Naive thymus-derived CD4-positive, alpha-beta T cell (primary cell): Measurements from ENCODE around the gene GPR158. TPM values are rescaled to one million over a fixed set of nuclear protein-coding genes. Genes with fewer than 3 reads are reported as not detected.

Experiments used
- ATAC-seq: fragments of 150-1000 bp; cut with Tn5 transposase; 2 replicates; pipeline ENCODE4 v1.10.0; 2021; ENCODE audit warnings: mild to moderate bottlenecking, moderate library complexity
- CTCF ChIA-PET: fragments of 350-600 bp; sonication (Branson Sonifier 250); formaldehyde crosslinking; loops from one replicate; lab custom pipeline; 2021; ENCODE audit warnings: antibody characterized with exemption; lab: Charles Lee
- POLR2A ChIA-PET: fragments of 350-600 bp; sonication (Branson Sonifier 250); formaldehyde crosslinking; loops from one replicate; lab custom pipeline; 2021; ENCODE audit warnings: antibody characterized with exemption, inconsistent platforms; lab: Charles Lee
- DNase-seq, 9 donors: peaks; one replicate each; pipeline versions ENCODE4 v3.0.0 to v3.0.0-alpha.2; 2020 to 2022; ENCODE audit warnings: mixed read lengths in 1 of 9
- H3K27ac ChIP-seq: one replicate; pipeline ENCODE4 v1.7.0; 2013; ENCODE audit warnings: mild to moderate bottlenecking, low read depth, low read length, moderate library complexity
- H3K27me3 ChIP-seq, 2 donors: one replicate each; pipeline ENCODE4 v1.7.0; 2013; ENCODE audit warnings: low read length in 2 of 2, mild to moderate bottlenecking in 2 of 2, moderate library complexity in 2 of 2; ENCODE audit not compliant: control insufficient read depth in 2 of 2, insufficient read depth in 2 of 2
- H3K36me3 ChIP-seq, 3 experiments: 1 replicate in 2 of 3; 2 replicates in 1 of 3; pipeline ENCODE4 v1.7.0; 2013; ENCODE audit warnings: low read length in 3 of 3, mild to moderate bottlenecking in 3 of 3, moderate library complexity in 1 of 3; ENCODE audit not compliant: insufficient read depth in 3 of 3, control insufficient read depth in 2 of 3
- H3K4me1 ChIP-seq, 2 donors: one replicate each; pipeline ENCODE4 v1.7.0; 2013; ENCODE audit warnings: low read length in 2 of 2, mild to moderate bottlenecking in 2 of 2, moderate library complexity in 1 of 2; ENCODE audit not compliant: control insufficient read depth in 2 of 2, insufficient read depth in 2 of 2
- H3K4me3 ChIP-seq: 2 replicates; pipeline ENCODE4 v1.7.0; 2013; ENCODE audit warnings: mild to moderate bottlenecking, low read length
- H3K9me3 ChIP-seq, 3 experiments: 1 replicate in 2 of 3; 2 replicates in 1 of 3; pipeline ENCODE4 v1.7.0; 2013; ENCODE audit warnings: low read length in 3 of 3; ENCODE audit not compliant: control insufficient read depth in 2 of 3
- H3K27ac Mint-ChIP-seq, 9 donors: one replicate each; pipeline ENCODE4 v1.8.0; 2020 to 2022; ENCODE audit warnings: mixed read lengths in 9 of 9, mild to moderate bottlenecking in 8 of 9, moderate library complexity in 5 of 9, inconsistent platforms in 2 of 9
- H3K27me3 Mint-ChIP-seq, 5 donors: one replicate each; pipeline ENCODE4 v1.8.0; 2021 to 2022; ENCODE audit warnings: mixed read lengths in 5 of 5, mild to moderate bottlenecking in 1 of 5
- H3K36me3 Mint-ChIP-seq, 5 donors: one replicate each; pipeline ENCODE4 v1.8.0; 2020 to 2022; ENCODE audit warnings: mixed read lengths in 5 of 5, mild to moderate bottlenecking in 3 of 5, inconsistent platforms in 1 of 5
- H3K4me1 Mint-ChIP-seq, 7 donors: one replicate each; pipeline ENCODE4 v1.8.0; 2020 to 2022; ENCODE audit warnings: mixed read lengths in 7 of 7, mild to moderate bottlenecking in 3 of 7, inconsistent platforms in 1 of 7
- H3K4me3 Mint-ChIP-seq, 10 donors: one replicate each; pipeline ENCODE4 v1.8.0; 2020 to 2022; ENCODE audit warnings: mild to moderate bottlenecking in 10 of 10, mixed read lengths in 10 of 10, moderate library complexity in 6 of 10, inconsistent platforms in 2 of 10
- H3K9me3 Mint-ChIP-seq, 11 donors: one replicate each; pipeline ENCODE4 v1.8.0; 2020 to 2022; ENCODE audit warnings: mixed read lengths in 11 of 11, mild to moderate bottlenecking in 4 of 11, inconsistent platforms in 1 of 11, moderate library complexity in 1 of 11
- intact Hi-C, 2 donors: fragments of 100-400 bp; cut with micrococcal nuclease; formaldehyde crosslinking; loops; one replicate each; pipeline ENCODE4 v1.15.1; 2023
- polyA plus RNA-seq, 2 donors: library from polyadenylated mRNA; unstranded; fragments of 300-500 nt; fragmentation: Illumina TruSeq; gene quantifications; one replicate each; pipeline ENCODE4 v1.2.3, GENCODE V29; 2021
- total RNA-seq, 6 experiments: library from RNA in 5 of 6; stranded (reverse) in 5 of 6; gene quantifications; 1 replicate in 5 of 6; 2 replicates in 1 of 6; pipeline ENCODE4 v1.2.3 and lab custom pipeline; 2021 to 2026

Gene GPR158
- total and polyA plus RNA-seq, 7 experiments from 2014 or later = not detected

- H3K4me3 Mint-ChIP-seq = no peak overlapping the region
- peaks cover 0 to 33% (median 11%) of the 10 kb centered on the region in 11 donors for H3K9me3 Mint-ChIP-seq
- CTCF ChIA-PET = no interaction called here
Observed at GRCh38 chr10:25288181-25288580, 113.4 kb downstream of the GPR158 start.

GRCh38 chr10:25294032-25294926 lies 119.5 kb downstream of the GPR158 start:
- H3K4me1 Mint-ChIP-seq = no peaks in the 10 kb centered on the region
- no peaks in the 10 kb centered on the region for H3K9me3 ChIP-seq
- ChIA-PET CTCF (no interaction called here), POLR2A (no interaction called here)
- H3K27me3 ChIP-seq = no peaks in the 10 kb centered on the region
- no peaks in the 10 kb centered on the region for H3K36me3 ChIP-seq
- ATAC-seq = no peak
- DNase-seq = no peak
- H3K27me3 Mint-ChIP-seq = no peaks in the 10 kb centered on the region
- intact Hi-C loops = no loop called here
- no peak overlapping the region for H3K4me3 Mint-ChIP-seq
- no peak overlapping the region for H3K4me3 ChIP-seq
- H3K36me3 Mint-ChIP-seq = no peaks in the 10 kb centered on the region
- H3K27ac ChIP-seq = no peak overlapping the region
- peaks cover 0 to 4% (median 0%) of the 10 kb centered on the region in 11 donors for H3K9me3 Mint-ChIP-seq
- H3K27ac Mint-ChIP-seq = no peak overlapping the region
- no peaks in the 10 kb centered on the region for H3K4me1 ChIP-seq

More at GRCh38 chr10:25288181-25288580, 113.4 kb downstream of the GPR158 start:
- Histone ChIP-seq H3K9me3 (no peaks in the 10 kb centered on the region), H3K4me3 (no peak overlapping the region), H3K27ac (no peak overlapping the region), H3K27me3 (no peaks in the 10 kb centered on the region), H3K36me3 (no peaks in the 10 kb centered on the region), H3K4me1 (no peaks in the 10 kb centered on the region)
- H3K4me1 Mint-ChIP-seq = no peaks in the 10 kb centered on the region
- no peaks in the 10 kb centered on the region for H3K27me3 Mint-ChIP-seq
- intact Hi-C loops = no loop called here
- peaks cover 0 to 4% (median 0%) of the 10 kb centered on the region in 5 donors for H3K36me3 Mint-ChIP-seq
- POLR2A ChIA-PET = no interaction called here
- no peak for ATAC-seq
- no peak overlapping the region for H3K27ac Mint-ChIP-seq
- no peak for DNase-seq

GRCh38 chr10:25296324-25296723 lies 121.5 kb downstream of the GPR158 start:
- H3K9me3 Mint-ChIP-seq = peaks cover 0 to 4% (median 0%) of the 10 kb centered on the region in 11 donors
- Histone ChIP-seq H3K27me3 (no peaks in the 10 kb centered on the region), H3K27ac (no peak overlapping the region), H3K36me3 (no peaks in the 10 kb centered on the region), H3K4me3 (no peak overlapping the region), H3K4me1 (no peaks in the 10 kb centered on the region), H3K9me3 (no peaks in the 10 kb centered on the region)
- intact Hi-C loops = no loop called here
- DNase-seq (no peak), ATAC-seq (no peak)
- H3K4me3 Mint-ChIP-seq = no peak overlapping the region
- ChIA-PET CTCF (no interaction called here), POLR2A (no interaction called here)
- no peaks in the 10 kb centered on the region for H3K36me3 Mint-ChIP-seq
- H3K4me1 Mint-ChIP-seq = no peaks in the 10 kb centered on the region
- no peak overlapping the region for H3K27ac Mint-ChIP-seq
- H3K27me3 Mint-ChIP-seq = no peaks in the 10 kb centered on the region

- H3K9me3 Mint-ChIP-seq = peaks cover 0 to 4% (median 0%) of the 10 kb centered on the region in 11 donors
- Histone ChIP-seq H3K4me1 (no peaks in the 10 kb centered on the region), H3K9me3 (no peaks in the 10 kb centered on the region), H3K27me3 (no peaks in the 10 kb centered on the region), H3K4me3 (no peak overlapping the region), H3K36me3 (no peaks in the 10 kb centered on the region), H3K27ac (no peak overlapping the region)
- H3K4me1 Mint-ChIP-seq = no peaks in the 10 kb centered on the region
- ATAC-seq (no peak), DNase-seq (no peak)
- no peaks in the 10 kb centered on the region for H3K36me3 Mint-ChIP-seq
- H3K27ac Mint-ChIP-seq = no peak overlapping the region
- intact Hi-C loops = no loop called here
- H3K27me3 Mint-ChIP-seq = no peaks in the 10 kb centered on the region
- no peak overlapping the region for H3K4me3 Mint-ChIP-seq
- POLR2A ChIA-PET = no interaction called here
- CTCF ChIA-PET = no interaction called here
Observed at GRCh38 chr10:25297466-25297865, 122.7 kb downstream of the GPR158 start.

- Mint-ChIP-seq H3K9me3 (peaks cover 0 to 7% (median 0%) of the 10 kb centered on the region in 11 donors), H3K27ac (no peak overlapping the region), H3K27me3 (no peaks in the 10 kb centered on the region), H3K4me1 (no peaks in the 10 kb centered on the region), H3K36me3 (no peaks in the 10 kb centered on the region), H3K4me3 (no peak overlapping the region)
- intact Hi-C loops = no loop called here
- CTCF ChIA-PET = no interaction called here
- ATAC-seq (no peak), DNase-seq (no peak)
- no peaks in the 10 kb centered on the region for H3K4me1 ChIP-seq
- POLR2A ChIA-PET = no interaction called here
- no peak overlapping the region for H3K4me3 ChIP-seq
- no peaks in the 10 kb centered on the region for H3K27me3 ChIP-seq
- no peaks in the 10 kb centered on the region for H3K36me3 ChIP-seq
- no peaks in the 10 kb centered on the region for H3K9me3 ChIP-seq
- no peak overlapping the region for H3K27ac ChIP-seq
Observed at GRCh38 chr10:25300073-25300472, 125.3 kb downstream of the GPR158 start.

- Mint-ChIP-seq H3K27me3 (no peaks in the 10 kb centered on the region), H3K27ac (no peak overlapping the region), H3K4me3 (no peak overlapping the region), H3K36me3 (peaks cover 0 to 5% (median 0%) of the 10 kb centered on the region in 5 donors), H3K9me3 (peaks cover 5 to 29% (median 10%) of the 10 kb centered on the region in 11 donors), H3K4me1 (no peaks in the 10 kb centered on the region)
- ChIA-PET POLR2A (no interaction called here), CTCF (no interaction called here)
- no peaks in the 10 kb centered on the region for H3K27me3 ChIP-seq
- no peaks in the 10 kb centered on the region for H3K9me3 ChIP-seq
- H3K4me3 ChIP-seq = no peak overlapping the region
- H3K27ac ChIP-seq = no peak overlapping the region
- no peak for ATAC-seq
- intact Hi-C loops = no loop called here
- no peaks in the 10 kb centered on the region for H3K4me1 ChIP-seq
- H3K36me3 ChIP-seq = no peaks in the 10 kb centered on the region
- DNase-seq = no peak
Observed at GRCh38 chr10:25304606-25305005, 129.8 kb downstream of the GPR158 start.

GRCh38 chr10:25306386-25306785 lies 131.6 kb downstream of the GPR158 start:
- H3K4me3 Mint-ChIP-seq = no peak overlapping the region
- H3K36me3 Mint-ChIP-seq = peaks cover 0 to 5% (median 0%) of the 10 kb centered on the region in 5 donors
- Histone ChIP-seq H3K4me1 (no peaks in the 10 kb centered on the region), H3K27ac (no peak overlapping the region), H3K9me3 (peaks cover 0 to 3% (median 0%) of the 10 kb centered on the region in 3 experiments), H3K4me3 (no peak overlapping the region), H3K36me3 (no peaks in the 10 kb centered on the region), H3K27me3 (no peaks in the 10 kb centered on the region)
- ChIA-PET CTCF (no interaction called here), POLR2A (no interaction called here)
- intact Hi-C loops = no loop called here
- DNase-seq = no peak
- no peak for ATAC-seq
- no peaks in the 10 kb centered on the region for H3K27me3 Mint-ChIP-seq
- peaks cover 7 to 34% (median 10%) of the 10 kb centered on the region in 11 donors for H3K9me3 Mint-ChIP-seq
- no peak overlapping the region for H3K27ac Mint-ChIP-seq
- H3K4me1 Mint-ChIP-seq = no peaks in the 10 kb centered on the region
